Peyer's patch (tissue), 4 donors: Measurements from ENCODE around the gene DDX39B.

Experiments used
- POLR2A ChIP-seq, 2 donors: fragments of 450-650 bp; IDR thresholded peaks; one replicate each; pipeline ENCODE4 v1.5.1; 2017; ENCODE audit warnings: antibody characterized with exemption in 2 of 2, mild to moderate bottlenecking in 2 of 2, moderate library complexity in 2 of 2
- TF ChIP-seq, protein P1 (sequence below), 6 experiments: fragments of 450-650 bp in 4 of 6; fragments of 200-600 bp in 2 of 6; sonication (generic) in 1 of 6; IDR thresholded peaks; one replicate each; pipeline ENCODE4 v1.5.1; 2017 to 2019; ENCODE audit warnings: antibody characterized with exemption in 6 of 6, mild to moderate bottlenecking in 3 of 6, moderate library complexity in 1 of 6

DNA sequence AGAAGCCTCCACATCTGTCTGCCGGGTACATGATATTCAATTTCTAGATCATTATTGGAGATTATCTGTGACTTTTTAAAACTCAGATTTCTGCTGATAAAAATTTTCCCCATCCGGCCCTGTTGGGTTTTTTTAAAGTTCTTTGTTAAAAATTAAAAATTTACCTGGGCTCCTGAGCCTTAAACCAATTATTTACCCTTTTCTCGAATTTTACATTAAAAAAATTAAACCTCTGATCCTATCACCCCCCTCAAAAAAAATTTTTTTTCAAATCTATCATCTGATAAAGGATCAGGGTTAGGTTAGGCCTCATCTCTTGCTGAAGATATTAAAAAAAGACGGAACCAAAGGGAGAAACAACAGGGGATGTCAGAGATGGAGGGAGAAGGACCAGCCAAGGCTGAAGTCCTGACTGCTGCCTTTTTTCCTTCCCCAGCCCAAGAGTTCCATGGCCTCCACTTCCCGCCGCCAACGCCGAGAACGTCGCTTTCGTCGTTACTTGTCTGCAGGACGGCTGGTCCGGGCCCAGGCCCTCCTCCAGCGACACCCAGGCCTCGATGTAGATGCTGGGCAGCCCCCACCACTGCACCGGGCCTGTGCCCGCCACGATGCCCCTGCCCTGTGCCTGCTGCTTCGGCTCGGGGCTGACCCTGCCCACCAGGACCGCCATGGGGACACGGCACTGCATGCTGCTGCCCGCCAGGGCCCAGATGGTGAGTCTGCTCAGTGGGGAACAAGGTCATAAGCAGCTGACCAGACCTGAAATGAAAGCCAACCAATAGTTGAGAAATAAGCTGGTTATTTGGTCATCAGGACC, 6.1 kb upstream of the DDX39B start:
- TF ChIP-seq, protein P1, sequence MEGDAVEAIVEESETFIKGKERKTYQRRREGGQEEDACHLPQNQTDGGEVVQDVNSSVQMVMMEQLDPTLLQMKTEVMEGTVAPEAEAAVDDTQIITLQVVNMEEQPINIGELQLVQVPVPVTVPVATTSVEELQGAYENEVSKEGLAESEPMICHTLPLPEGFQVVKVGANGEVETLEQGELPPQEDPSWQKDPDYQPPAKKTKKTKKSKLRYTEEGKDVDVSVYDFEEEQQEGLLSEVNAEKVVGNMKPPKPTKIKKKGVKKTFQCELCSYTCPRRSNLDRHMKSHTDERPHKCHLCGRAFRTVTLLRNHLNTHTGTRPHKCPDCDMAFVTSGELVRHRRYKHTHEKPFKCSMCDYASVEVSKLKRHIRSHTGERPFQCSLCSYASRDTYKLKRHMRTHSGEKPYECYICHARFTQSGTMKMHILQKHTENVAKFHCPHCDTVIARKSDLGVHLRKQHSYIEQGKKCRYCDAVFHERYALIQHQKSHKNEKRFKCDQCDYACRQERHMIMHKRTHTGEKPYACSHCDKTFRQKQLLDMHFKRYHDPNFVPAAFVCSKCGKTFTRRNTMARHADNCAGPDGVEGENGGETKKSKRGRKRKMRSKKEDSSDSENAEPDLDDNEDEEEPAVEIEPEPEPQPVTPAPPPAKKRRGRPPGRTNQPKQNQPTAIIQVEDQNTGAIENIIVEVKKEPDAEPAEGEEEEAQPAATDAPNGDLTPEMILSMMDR (IDR thresholded peaks at IDR 0.05), result no peak
- TF ChIP-seq POLR2A (IDR thresholded peaks at IDR 0.05), result no peak
